Bronchial epithelial cell (primary cell): ENCODE results near the gene OR2A1. TPM values are rescaled to one million over a fixed set of nuclear protein-coding genes. Genes with fewer than 3 reads are reported as not detected.
"Not testable (repeated sequence)": the region's sequence is repeated elsewhere in the genome, so short reads cannot be mapped to it uniquely, and the experiment has no call there.

Experiments used
- DNase-seq: peaks from one replicate; pipeline ENCODE4 v3.0.0-alpha.2; 2010; ENCODE audit warnings: low read depth
- FAIRE-seq: peaks from 2 replicates; lab custom pipeline; 2011; peaks lifted over from hg19 to GRCh38; lab: Jason Lieb, UNC
- H3K27me3 ChIP-seq: 2 replicates; pipeline ENCODE4 v1.5.1; 2011; ENCODE audit warnings: low read length; ENCODE audit not compliant: control insufficient read depth, insufficient read depth
- H3K36me3 ChIP-seq: 2 replicates; pipeline ENCODE4 v1.5.1; 2011; ENCODE audit warnings: low read length; ENCODE audit not compliant: control insufficient read depth, insufficient read depth
- H3K4me3 ChIP-seq: 2 replicates; pipeline ENCODE4 v1.5.1; 2011; ENCODE audit warnings: mild to moderate bottlenecking, low read depth, low read length, control low read depth
- total RNA-seq: library from RNA; depleted of rRNA; stranded (reverse); fragments of >200 nt; gene quantifications from 2 replicates; pipeline ENCODE4 v1.2.1, GENCODE V29; 2014

The OR2A1 gene
- total RNA-seq, 1 donor from 2014 or later: not detected

DNA sequence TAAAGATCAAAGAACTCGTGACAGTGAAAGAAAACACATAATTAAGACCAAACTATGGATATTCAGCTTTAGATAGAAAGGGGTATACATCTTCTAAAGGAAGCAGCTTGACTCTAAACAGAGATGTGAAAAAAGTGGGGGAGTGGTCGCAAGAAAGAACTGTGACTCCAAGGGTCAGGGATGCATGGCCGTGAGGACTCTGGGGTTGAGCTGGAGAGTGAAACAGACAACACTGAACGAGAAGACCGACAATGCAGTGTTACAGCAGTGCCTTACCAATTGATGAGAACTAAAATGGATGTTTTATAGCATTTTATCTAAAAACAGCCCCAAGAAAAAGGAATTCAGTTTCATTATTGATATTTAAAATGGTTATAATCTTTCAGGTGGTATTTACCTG lies 8.6 kb upstream of the OR2A1 start:
- DNase-seq, H3K36me3 ChIP-seq, H3K4me3 ChIP-seq, FAIRE-seq, H3K27me3 ChIP-seq: not testable (repeated sequence)

- DNase-seq, FAIRE-seq, H3K27me3 ChIP-seq, H3K36me3 ChIP-seq, H3K4me3 ChIP-seq: not testable (repeated sequence)
Observed at GRCh38 chr7:144305156-144305555, 7.1 kb upstream of the OR2A1 start.

DNA sequence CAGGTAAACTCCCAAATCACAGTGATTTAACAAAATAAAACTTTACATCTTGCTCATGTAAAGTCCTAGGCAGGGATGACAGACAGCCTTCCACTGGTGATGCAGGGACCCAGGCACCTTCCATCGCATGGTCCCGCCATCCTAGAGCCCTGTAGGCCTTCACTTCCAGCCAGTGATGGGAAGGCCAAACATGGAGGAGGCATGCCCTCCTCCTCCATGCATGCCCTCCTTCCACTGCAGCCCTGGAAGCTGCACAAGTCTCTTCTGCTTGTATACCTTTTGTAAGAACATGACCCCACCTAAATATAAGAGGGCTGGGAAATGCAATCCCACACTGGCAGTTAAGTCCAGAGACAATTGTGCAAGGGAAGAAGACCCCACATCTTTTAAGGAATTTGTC lies 2.5 kb upstream of the OR2A1 start:
- not testable (repeated sequence) for H3K4me3 ChIP-seq, H3K36me3 ChIP-seq, H3K27me3 ChIP-seq, FAIRE-seq, DNase-seq

DNA sequence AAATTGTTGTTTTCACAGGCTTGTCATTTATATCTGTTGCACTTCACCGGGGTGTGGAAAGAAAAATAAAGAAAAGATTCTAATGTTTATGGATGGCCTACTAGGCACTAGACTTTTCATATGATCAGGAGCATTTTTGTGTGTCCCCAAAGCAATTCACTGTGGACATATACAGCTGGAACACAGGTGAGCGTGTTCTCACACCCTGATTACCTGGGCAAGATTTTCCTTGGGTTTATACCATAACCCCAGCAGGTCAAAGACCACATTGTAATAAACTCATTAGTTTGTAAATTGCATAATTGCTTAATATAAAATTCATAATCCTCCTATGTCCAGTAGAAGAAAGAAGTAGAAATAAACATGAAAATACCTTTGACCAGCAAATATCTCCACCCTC lies 1.0 kb upstream of the OR2A1 start:
- H3K4me3 ChIP-seq, FAIRE-seq, DNase-seq, H3K27me3 ChIP-seq, H3K36me3 ChIP-seq: not testable (repeated sequence)

- H3K4me3 ChIP-seq, H3K36me3 ChIP-seq, DNase-seq, H3K27me3 ChIP-seq, FAIRE-seq: not testable (repeated sequence)
Observed at GRCh38 chr7:144317537-144317936, 5.3 kb downstream of the OR2A1 start.

DNA sequence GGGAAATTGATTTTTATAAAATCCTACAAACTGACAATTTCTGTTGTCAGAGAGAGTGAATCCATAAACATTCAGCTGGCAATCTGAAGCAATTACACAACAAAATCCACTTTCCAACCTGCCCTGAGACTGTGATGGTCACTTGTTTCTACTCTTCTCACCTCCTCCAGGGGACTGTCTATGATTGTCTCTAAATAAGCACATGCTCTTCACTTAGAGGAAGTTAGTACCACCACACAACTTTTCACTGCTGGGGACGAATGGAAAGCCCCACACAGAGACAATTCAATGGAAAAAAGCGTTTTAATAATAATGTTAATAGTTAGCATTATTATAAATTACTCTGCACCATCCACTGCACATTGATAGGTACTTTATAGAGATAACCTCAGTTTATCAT lies 7.3 kb downstream of the OR2A1 start:
- not testable (repeated sequence) for H3K27me3 ChIP-seq, H3K36me3 ChIP-seq, FAIRE-seq, DNase-seq, H3K4me3 ChIP-seq

DNA sequence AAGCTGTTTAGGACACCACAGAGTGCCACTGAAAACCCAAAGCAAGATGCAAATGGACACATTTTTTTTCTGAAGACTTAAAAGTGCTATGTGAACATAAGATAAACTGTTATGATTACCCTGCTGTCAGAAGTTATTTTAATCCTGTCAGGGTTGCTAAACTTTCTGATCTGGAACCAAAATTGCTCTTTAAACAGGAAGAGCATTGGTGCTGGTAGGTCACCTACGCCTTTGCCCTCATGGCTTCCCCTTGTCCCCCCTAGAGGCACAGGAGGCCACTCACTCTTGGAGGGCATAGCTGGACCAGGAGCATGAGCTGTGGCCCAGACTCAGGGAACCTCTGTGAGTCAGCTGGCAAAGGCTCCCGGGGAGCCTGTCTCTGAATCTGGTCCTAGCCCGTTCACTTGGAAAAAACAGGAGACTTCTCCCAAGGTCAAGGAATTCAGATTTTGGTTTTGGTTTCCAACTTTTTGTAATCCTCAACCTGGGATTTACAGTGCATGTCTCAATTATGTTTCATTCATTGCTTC lies 9.5 kb downstream of the OR2A1 start:
- not testable (repeated sequence) for H3K4me3 ChIP-seq, DNase-seq, H3K27me3 ChIP-seq, FAIRE-seq, H3K36me3 ChIP-seq

DNA sequence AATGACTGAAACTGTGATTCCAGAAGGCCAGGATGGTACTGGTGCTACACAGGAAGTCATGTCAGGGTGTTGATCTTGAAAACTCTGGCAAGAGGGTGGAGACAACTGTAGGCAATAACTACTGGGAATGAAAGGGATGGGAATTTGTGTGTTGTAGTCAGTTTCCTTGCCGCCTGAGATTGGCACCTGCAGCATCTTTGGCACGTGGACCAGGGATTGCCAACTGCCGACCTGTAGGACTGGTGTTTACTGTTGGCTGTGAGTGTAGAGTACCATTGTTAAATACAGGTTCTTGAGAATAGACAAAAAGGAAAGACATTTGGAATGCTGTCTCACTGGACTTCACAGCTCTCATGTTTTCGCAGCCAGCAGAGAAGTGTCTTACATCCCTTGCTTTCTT lies 11.1 kb downstream of the OR2A1 start:
- not testable (repeated sequence) for DNase-seq, H3K27me3 ChIP-seq, H3K4me3 ChIP-seq, FAIRE-seq, H3K36me3 ChIP-seq

- H3K4me3 ChIP-seq, H3K36me3 ChIP-seq, DNase-seq, FAIRE-seq, H3K27me3 ChIP-seq: not testable (repeated sequence)
Observed at GRCh38 chr7:144325868-144326267, 13.6 kb downstream of the OR2A1 start.

DNA sequence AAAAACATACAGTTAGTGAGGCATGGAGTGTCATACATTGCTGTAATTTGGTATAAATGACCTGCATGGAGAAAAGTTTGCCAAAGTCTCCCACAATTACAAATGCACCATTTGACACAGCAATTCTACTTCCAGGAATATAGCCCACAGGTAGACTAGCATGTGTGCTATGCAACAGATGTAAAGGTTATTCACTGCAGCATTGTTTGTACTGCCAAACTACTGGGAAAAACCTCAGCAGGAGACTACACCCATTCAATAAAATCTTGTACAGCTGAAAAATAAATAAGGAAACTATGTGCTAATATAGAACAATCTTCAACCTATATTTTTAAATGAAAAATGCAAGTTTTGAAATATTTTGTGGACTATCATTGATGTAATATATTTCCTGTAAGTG lies 17.8 kb downstream of the OR2A1 start:
- H3K36me3 ChIP-seq, H3K4me3 ChIP-seq, H3K27me3 ChIP-seq, FAIRE-seq, DNase-seq: not testable (repeated sequence)

GRCh38 chr7:144331221-144331995 lies 19.2 kb downstream of the OR2A1 start:
- H3K27me3 ChIP-seq, FAIRE-seq, DNase-seq, H3K36me3 ChIP-seq, H3K4me3 ChIP-seq: not testable (repeated sequence)

DNA sequence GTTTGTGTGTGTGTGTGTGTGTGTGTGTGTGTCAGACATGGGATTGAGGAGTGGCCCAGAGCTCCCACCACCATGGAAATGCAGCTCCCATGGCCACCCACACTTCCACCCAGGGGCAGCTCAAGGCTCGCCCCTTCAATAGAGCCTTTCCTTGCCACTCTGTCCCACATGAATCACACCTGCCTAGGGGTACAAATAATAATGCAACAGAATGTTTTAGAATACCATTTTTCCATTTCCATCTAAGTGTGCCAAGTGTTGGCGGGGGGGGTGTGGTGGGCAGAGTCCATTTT lies 19.7 kb downstream of the OR2A1 start:
- FAIRE-seq, DNase-seq: not testable (repeated sequence)

GRCh38 chr7:144348625-144349024 lies 36.4 kb downstream of the OR2A1 start:
- FAIRE-seq, H3K27me3 ChIP-seq, H3K36me3 ChIP-seq, H3K4me3 ChIP-seq, DNase-seq: not testable (repeated sequence)

More for the DNA sequence above, 19.7 kb downstream of the OR2A1 start:
- not testable (repeated sequence) for H3K27me3 ChIP-seq, H3K4me3 ChIP-seq, H3K36me3 ChIP-seq

GRCh38 chr7:144351667-144352066 lies 39.4 kb downstream of the OR2A1 start:
- not testable (repeated sequence) for H3K36me3 ChIP-seq, DNase-seq, FAIRE-seq, H3K27me3 ChIP-seq, H3K4me3 ChIP-seq
